ENCODE data around the gene SLC25A29.
"Not testable (repeated sequence)": the region's sequence is repeated elsewhere in the genome, so short reads cannot be mapped to it uniquely, and the experiment has no call there.

The SLC25A29 gene

DNA sequence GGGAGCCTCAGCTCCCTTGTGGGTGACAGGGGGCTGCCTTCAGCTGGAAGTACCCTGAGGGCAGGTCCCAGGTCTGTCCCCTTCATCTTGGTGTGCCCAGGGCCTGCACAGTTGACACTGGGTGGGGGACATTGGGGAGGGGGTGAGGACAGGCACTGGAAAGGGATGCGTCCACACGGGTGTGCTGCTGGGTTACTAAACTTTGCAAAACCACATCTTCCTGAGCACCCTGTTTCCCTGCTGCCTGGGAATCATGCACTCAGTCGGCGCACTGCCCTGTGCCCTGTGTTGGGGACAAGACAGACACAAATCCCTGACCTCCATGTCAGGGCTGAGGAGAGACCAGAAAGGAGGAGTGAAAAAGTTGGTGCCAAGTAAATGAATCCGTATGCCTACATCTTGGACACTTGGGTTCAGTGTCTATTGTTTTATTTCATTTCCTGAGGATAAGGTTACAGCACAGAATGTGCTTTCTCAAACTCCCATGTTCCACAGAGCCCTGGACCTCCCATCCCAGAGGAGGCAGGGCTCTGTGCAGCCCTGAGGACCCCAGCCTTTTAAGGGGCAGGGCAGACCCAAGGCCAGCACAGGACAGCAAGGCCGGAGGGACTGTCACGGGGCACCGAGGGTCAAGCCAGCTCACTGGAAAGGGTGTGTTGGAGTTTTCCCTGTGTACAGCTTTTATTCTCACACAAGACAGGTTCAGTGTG, 2.9 kb upstream of the SLC25A29 start:
- DNase-seq (ENCODE audit: extremely low read depth, insufficient read length), result no peak
- TF ChIP-seq CTCF (IDR thresholded peaks at IDR 0.05; ENCODE audit: insufficient read depth, low read length, poor library complexity, severe bottlenecking), result no peak
- no peaks in the 10 kb centered on the region; the same call in 1 of the 2 replicates for H3K36me3 ChIP-seq (ENCODE audit: control insufficient read depth, insufficient read depth, low read length)
- no peaks in the 10 kb centered on the region; the same call in 1 of the 2 replicates for H3K27me3 ChIP-seq (replicated peaks; ENCODE audit: control insufficient read depth, insufficient read depth, low read length)
- no peak overlapping the region for H3K4me3 ChIP-seq (replicated peaks; ENCODE audit: low read depth, low read length)

DNA sequence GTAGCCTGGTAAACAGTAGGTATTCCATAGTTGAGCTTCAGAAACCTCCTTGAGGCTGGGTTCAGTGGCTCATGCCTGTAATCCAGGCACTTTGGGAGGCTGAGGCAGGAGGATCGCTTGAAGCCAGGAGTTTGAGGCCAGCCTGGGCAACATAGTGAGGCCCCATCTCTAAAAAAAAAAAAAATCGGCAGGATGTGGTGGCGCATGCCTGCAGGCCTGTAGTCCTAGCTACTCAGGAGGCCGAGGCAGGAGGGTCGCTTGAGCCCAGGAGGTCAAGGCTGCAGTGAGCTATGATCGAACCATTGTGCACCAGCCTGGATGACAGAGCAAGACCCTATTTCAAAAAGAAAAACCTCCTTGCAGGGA, 2.2 kb upstream of the SLC25A29 start:
- DNase-seq (ENCODE audit: extremely low read depth, insufficient read length); H3K4me3 ChIP-seq (replicated peaks; ENCODE audit: low read depth, low read length); H3K36me3 ChIP-seq (ENCODE audit: control insufficient read depth, insufficient read depth, low read length): not testable (repeated sequence)

GRCh38 chr14:100307766-100308426, 1.7 kb upstream of the SLC25A29 start:
- Histone ChIP-seq H3K36me3 (ENCODE audit: control insufficient read depth, insufficient read depth, low read length) (no peaks in the 10 kb centered on the region; the same call in 1 of the 2 replicates), H3K27me3 (replicated peaks; ENCODE audit: control insufficient read depth, insufficient read depth, low read length) (no peaks in the 10 kb centered on the region; the same call in 1 of the 2 replicates), H3K4me3 (replicated peaks; ENCODE audit: low read depth, low read length) (no peak overlapping the region)
- no peak for TF ChIP-seq CTCF (IDR thresholded peaks at IDR 0.05; ENCODE audit: insufficient read depth, low read length, poor library complexity, severe bottlenecking)
- no peak for DNase-seq (ENCODE audit: extremely low read depth, insufficient read length)

More for the DNA sequence above, 2.2 kb upstream of the SLC25A29 start:
- not testable (repeated sequence) for H3K27me3 ChIP-seq (replicated peaks; ENCODE audit: control insufficient read depth, insufficient read depth, low read length)

DNA sequence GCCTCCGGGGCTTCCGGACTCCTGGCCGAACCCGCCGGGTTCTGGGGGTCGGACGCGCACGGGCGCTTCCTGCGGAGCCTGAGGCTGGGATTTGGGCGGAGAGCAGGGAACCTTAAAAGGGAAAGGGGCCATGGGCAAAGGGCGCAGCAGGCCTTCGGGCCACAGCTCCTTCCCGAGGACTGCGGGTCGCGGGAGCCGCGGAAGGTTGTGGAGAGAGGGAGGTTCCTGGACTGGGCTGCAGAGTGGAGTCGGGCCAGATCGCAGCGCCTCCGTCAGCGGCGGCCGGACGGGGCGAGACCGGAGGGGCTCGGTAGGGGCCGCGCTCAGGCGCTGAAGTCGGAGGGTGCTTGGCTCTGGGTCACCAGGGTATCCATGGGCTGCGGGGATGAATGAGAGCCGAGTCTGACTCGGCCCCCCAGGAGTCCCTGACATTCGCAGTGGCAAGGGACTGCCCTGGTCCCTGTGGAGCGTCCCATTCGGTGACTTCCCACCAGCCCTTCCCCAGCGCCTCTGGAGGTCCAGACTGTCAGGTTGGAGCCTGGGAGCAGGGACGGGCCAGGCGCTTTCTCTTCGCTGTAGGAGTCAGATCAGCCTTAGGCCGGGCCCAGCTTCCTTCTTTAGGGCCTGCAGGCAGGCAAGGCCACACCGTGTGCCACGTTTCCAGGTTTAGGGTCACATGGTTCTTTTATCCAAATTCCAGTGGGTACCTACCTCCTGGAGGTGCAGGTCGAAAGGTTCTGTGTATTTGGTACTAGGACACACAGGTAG, 938 bp upstream of the SLC25A29 start:
- Histone ChIP-seq H3K4me3 (replicated peaks; ENCODE audit: low read depth, low read length) (peak overlapping the region; percentile 81), H3K36me3 (ENCODE audit: control insufficient read depth, insufficient read depth, low read length) (no peaks in the 10 kb centered on the region; the same call in 1 of the 2 replicates), H3K27me3 (replicated peaks; ENCODE audit: control insufficient read depth, insufficient read depth, low read length) (no peaks in the 10 kb centered on the region; the same call in 1 of the 2 replicates)
- no peak for TF ChIP-seq CTCF (IDR thresholded peaks at IDR 0.05; ENCODE audit: insufficient read depth, low read length, poor library complexity, severe bottlenecking)
- no peak for DNase-seq (ENCODE audit: extremely low read depth, insufficient read length)

DNA sequence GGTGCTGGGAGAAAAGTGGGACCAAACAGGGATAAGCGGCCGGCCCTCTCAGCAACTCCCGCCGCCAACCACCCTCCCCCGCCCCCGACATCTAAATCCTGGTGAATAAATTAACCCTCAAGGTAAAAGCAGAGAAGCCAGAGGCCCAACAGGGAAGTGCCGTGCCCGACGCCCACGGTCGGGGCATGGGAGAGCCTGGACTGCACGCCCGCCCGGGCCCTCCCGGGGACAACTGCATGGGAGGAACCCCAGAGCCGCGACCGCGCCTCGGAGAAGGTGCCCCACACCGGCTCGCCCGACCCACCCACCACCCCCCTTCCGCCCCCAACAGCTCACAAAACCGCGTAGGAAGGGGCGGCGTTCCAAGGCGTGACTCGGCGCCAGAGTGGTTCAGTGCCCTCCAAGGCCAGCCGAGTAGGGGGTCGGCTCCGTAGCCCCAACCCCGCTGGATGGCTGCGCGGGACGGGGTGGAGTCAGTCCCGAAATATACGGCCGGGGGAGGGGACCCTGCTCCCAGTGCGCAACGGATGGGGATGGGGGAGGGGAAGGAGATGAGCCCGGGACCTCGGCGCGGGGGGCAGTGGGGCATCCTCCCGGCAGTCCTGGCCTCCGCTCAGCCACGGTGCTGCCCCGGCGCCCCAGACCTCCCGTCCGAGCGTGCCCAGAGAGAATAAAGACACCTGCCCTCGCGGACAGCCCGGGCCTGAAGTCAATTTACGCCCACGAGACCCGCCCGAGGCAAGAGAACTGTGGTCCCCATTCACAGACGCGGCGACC, 732 bp downstream of the SLC25A29 start:
- Histone ChIP-seq H3K36me3 (ENCODE audit: control insufficient read depth, insufficient read depth, low read length) (no peaks in the 10 kb centered on the region; the same call in 1 of the 2 replicates), H3K27me3 (replicated peaks; ENCODE audit: control insufficient read depth, insufficient read depth, low read length) (no peaks in the 10 kb centered on the region), H3K4me3 (replicated peaks; ENCODE audit: low read depth, low read length) (peak overlapping the region; percentile 73)
- no peak for TF ChIP-seq CTCF (IDR thresholded peaks at IDR 0.05; ENCODE audit: insufficient read depth, low read length, poor library complexity, severe bottlenecking)
- DNase-seq (ENCODE audit: extremely low read depth, insufficient read length), result peak; percentile 52

Data from GM06990 (cell line).